HG02759 (cell line): ENCODE data around the gene METAP1.
"Not testable (repeated sequence)": the region's sequence is repeated elsewhere in the genome, so short reads cannot be mapped to it uniquely, and the experiment has no call there.

Experiments
- ATAC-seq: cut with Tn5 transposase; IDR thresholded peaks from one replicate; pipeline ENCODE4 v1.9.1; 2021; ENCODE audit warnings: mild to moderate bottlenecking, moderate library complexity; ENCODE audit not compliant: unreplicated experiment

The METAP1 gene

DNA sequence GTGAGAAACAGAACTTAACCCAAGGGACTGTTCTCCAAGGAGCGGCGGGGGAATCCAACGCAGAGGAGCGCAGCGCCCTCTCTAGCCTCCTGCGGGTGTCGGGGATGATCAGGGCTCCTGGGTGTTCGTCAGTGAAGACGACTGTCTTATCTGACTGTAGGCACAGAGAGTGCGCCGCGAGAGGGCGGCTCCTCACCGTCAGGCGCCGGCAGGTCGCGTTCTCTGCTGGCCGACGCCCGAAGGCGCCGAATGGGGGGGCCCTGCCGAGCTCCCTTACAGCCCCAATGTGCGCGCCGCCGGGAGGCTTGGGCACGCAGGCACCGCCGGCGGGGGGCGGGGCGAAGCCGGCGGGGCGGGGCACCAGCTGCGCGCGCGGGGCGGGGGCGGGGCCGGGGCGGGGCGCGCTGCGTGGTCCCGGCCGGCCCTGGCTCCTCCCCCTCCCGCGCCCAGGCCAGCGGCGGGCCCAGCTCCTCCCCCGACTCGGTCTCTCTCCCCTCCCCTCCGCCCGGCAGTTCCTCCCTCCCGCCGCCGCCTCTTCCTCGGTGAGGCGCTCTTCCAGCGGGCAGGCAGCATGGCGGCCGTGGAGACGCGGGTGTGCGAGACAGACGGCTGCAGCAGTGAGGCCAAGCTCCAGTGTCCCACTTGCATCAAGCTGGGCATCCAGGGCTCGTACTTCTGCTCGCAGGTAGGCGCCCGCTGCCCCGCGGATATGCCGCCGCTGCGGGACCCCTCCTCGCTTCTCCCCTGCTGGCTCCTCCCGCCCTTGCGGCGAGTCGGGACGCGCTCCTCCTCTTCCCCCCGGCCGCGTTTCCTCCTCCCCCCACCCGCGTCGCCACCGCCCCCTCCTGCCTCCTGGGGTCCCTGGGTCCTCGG, at the start of gene METAP1:
Gene METAP1, plus strand, starts transcription at position 539 of the 873 bp plus-strand sequence. Its CDS starts 33 bp downstream, at position 572.
- peak; percentile 89 for ATAC-seq

DNA sequence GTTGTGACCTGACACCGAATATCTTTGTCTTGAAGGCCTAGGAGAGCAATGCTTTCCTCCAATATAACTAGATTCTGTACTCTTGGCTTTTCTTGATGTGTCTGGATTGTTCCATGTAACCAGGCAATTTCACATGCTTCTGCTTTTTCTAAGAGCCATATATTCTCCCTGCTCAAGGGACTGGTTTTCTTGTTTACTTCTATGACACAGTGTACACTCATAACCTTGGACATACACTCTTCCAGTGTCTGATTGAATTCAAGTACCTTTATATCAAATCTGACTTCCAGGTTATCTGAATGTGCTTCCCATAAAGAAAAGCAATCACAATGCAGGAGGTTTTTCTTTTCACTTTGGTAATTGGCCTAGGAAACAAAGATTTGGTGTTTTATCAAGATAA, 49.2 kb upstream of the METAP1 start:
- no peak for ATAC-seq

DNA sequence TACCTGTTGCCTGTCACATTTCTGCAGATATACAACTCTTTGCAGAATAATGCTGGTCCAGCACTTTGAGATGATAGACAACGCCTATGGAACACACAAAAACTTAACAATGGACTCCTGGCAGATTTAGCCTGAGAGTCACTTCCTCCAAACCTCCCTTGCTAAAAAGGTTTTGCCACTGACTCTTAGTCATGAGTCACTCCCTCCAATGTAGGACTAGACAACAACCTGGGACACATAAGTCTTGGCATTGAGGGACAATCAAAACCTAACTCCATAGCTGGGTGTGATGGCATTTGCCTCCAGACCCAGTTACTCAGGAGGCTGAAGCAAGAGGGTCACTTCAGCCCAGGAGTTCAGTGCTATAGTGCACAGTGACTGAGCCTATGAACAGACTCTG, 44.6 kb upstream of the METAP1 start:
- ATAC-seq, result no peak

DNA sequence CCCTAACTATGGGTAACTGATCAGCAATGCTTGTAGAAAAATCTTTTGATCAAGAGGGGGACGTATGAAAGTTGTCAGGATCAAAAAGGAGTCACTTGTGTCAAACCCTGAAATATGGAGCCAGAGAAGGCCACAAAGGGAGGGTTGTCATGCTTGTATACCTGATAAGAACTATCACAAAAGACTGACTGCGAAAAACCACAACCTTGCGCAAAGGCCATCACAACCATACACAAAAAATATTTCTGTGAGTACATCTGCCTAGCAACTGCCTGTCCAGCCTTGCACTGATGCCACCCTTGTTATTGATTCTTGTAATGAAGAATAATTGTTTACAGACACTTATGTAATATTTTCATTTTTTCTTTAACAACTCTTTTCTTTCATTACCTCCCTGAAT, 43.8 kb upstream of the METAP1 start:
- ATAC-seq, result no peak

DNA sequence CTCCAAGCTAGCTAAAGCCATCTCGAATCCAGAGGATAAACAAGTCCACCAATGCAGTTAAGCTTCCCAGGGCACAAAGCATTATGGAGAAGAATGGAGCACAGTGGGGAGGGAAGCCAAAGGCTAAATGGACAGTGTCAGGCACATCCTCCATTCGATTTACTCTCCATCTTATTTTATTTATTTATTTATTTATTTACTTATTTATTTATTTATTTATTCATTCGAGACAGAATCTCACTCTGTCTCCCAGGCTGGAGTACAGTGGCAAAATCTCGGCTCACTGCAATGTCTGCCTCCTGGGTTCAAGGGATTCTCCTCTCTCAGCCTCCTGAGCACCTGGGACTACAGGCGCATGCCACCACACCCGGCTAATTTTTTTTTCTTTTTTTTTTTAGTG, 40.3 kb upstream of the METAP1 start:
- no peak for ATAC-seq

DNA sequence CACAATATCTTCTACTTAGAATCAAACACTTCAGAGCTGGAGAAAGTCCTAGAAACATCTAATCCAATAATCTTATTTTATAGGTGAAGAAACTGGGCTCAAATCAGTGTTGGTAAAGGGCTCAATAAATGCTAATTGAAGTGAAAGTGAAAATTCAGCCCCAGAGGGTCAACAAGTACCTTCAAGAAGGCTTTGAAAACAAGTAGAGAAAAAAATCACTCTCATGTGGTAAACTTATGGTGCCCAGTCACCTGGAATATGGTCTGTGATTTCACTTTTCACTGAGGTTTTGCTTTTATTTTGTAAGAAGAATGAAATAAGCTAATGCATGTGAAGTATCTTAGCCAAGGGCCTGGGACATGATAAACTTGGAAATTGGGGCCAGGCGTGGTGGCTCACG, 37.5 kb upstream of the METAP1 start:
- ATAC-seq, result no peak

DNA sequence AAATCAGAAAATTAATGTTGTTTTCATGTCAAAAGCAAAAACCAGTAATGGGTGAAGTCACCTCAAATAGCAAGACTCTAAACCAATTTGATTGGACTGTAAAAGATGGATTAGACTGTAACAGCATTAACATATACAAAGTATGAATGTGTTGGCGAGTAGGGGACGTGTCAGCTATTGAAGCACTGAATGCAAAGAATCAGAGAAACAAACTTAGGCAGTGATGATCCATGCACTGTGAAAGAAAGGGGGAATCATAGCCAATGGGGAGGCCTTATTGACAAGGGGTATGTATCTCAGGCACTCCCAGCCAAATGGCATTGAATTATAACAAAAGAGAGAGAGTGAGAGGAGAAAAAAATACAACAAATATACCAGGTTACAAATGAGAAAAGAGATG, 36.1 kb upstream of the METAP1 start:
- ATAC-seq, result no peak

DNA sequence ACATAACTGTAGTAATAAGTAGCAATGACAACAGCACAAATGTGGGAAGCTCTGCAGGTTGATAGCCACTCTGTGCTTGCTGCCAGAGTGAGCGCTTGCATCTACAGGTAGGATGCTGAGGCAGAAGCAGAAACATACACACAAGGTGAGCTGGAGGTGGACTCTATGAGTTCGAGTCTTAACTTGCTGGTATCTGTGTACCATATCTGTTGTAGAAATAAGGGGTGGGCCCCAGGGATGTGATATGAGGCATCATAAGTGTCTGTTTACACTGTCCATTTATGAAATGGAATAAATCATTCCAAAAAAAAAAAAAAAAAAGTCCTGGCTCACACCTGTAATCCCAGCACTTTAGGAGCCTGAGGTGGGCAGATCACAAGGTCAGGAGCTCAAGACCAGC, 33.8 kb upstream of the METAP1 start:
- ATAC-seq, result no peak

DNA sequence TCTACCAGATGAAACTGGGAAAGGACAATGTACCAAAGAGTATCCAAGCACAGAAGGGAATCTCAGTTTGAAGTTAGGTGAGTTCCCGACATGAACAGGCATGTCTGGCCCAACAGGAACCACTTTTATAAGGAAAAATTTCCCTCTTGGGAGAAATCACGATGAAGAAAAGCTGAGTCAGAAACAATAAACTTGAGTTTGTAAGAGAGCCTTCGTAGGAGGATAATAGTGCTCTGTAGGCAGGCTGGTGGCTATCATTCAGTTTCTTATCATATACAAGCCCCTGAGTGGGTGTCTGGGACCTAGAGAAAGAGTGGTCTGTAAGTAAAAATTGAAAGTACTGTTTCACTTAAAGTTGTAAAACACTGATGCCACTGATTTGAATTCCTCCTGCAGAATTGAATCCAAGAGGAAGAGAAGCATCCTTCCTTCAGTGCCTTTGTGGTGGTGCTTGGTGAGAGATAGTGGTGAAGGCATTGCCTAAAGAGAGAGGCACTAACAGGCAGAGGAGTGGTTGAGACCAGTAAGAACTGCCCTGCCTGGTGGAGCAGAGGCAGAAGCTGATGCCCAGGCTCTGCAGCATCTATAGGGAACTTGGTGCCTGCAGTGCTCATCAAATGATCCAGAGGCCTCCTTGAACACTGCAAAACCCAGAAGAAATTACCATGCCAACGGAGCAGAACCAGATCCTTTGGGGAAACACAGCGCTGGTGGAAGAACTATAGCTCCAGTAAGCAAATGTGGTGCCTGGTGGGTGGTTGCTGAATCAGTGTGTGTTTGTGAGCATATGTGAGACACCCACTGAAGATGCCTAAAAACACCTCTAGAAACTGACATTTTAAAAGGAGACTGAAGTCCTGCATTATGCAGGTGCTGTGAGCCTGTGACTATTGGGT, 31.7 kb upstream of the METAP1 start:
- no peak for ATAC-seq

DNA sequence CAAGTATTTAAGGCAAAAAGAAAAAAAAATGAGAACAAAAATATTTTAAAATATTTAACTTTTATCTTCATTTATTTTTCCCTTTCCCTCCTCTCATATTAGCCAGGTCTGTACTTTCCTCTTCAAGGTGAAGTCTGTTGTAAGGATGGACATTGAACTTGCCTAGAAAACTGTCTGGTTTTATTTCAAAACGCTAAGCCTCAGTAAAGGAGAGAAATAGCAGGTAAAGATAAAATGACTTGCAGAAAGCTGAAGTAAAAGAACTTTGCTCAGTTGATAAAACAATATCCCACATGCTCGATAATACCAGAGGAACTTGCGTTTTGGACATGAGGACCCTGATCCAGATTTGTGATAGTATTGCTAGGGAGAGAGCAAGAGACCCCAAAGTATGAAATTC, 28.6 kb upstream of the METAP1 start:
- ATAC-seq, result no peak

DNA sequence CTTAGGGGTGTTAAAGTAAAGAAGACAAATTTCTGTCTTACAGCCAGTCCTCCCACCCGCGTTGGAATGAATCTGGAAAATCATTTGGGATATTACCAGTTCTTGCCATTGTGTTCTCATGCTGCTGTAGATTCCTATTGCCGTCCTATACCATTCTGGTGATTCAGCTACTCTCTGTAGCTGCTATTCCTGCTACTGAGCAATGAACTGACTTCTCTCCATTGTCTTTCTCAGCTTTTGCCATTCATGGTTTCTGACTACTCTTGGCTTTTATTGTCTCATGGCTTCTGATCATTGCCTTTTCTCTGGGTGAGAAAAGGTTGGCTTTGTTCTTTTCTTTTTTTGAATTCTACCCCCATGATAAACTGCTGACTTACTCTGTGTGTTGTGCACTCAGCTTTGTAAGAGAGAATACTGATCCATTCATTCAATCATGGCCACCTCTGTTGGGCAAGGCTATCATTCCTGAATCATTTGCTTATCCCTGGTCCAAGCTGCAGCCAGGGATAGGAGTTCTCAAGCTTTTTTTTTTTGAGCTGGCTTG, 27.7 kb upstream of the METAP1 start:
- no peak for ATAC-seq

DNA sequence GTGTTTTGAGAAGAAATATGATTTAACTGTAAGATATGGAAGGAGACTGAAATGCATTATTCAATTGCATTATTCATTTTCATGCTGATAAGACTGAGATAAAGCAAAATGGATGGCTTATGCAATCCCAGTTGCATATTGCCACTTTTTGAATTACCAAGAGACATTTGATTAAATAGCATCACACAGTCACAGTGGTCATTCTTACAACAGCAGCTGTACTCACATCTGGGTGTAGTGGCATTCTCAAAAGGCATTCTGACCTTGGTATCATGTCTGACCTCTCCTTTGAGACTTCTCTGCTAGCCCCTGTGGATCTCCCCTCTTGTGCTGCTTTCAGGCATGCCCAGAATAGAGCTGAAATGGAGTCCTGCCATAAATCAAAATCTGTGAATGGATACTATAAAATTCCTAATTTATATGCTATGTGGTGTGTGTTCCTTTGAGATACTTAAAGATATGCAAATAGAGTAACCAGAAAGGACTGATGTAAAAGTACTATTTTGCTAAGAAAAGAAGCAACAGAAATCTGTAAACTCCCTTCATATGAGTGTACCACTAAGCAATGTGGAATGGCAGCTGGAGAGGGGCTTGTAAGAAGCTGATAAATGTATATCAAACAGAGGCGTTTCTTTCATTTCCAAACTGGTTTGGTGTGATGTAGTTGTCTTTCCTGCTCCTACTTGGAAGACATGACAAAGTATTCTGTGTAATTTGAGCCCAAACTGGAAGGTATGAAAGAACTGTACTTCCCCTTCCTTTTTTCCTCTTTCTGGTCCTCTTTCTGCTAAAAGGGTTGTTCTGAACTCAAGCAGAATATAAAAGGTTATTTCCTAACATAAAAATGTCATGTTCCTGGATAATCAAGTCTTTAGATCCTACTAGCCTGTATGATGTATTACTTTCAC, 25.4 kb upstream of the METAP1 start:
- ATAC-seq, result no peak

DNA sequence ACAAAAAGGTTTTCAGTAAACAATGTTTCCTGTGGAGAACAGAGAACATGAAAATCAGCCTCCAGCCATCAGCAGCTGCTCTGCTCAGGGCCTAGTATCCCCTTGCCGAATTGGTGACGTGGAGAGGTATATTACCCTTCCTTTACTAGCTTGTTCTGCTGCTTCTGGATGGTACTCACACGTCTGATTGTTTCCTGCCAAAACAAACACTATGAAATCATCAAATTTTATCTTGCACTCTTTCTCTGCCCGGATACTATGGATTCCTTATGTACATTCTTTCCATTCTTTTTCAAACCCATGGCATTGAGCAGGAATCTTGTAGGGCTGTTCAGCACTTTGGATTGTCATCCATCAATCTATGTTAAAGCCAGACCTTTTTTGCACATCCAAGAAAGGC, 18.8 kb upstream of the METAP1 start:
- no peak for ATAC-seq

DNA sequence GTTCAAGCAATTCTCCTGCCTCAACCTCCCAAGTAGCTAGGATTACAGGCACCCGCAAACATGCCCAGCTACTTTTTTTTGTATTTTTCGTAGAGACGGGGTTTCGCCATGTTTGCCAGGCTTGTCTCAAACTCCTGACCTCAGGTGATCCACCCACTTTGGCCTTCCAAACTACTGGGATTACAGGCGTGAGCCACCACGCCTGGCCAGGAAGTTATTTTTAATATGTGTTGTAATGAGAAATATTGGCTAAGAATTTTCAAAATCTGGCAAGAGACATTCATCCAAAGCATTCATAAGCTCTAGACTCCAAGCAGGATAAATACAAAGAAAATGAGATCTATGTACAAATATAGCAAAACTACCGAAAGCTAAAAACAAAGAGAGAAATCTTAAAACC, 18.0 kb upstream of the METAP1 start:
- no peak for ATAC-seq

DNA sequence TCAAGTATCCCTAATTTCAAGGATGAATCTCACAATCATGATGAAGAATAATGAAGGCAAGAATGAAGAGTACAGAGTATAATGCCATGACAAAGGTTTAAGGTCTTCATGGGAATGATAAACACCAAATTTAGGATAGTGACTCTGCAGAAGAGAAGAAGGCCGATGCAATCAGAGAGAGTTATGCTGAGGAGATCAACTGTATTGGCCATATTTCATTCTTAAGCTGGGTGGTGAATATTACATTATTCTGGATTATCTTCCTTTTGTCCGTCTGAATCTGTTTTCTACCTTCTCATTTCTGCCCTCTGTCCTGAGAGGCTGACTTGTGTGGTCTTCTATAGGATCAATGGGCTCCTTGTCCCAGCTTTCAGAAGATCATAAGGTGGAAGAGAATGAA, 7.8 kb upstream of the METAP1 start:
- ATAC-seq, result no peak

DNA sequence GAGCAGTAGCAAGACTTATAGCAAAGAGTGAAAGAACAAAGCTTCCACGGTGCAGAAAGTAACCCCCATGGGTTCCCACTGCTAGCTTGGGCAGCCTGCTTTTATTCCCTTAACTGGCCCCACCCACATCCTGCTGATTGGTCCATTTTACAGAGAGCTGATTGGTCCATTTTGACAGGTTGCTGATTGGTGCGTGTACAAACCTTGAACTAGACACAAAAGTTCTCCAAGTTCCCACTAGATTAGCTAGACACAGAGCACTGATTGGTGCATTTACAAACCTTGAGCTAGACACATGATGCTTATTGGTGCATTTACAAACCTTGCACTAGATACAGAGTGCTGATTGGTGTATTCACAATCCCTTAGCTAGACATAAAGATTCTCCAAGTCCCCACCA, 2.7 kb upstream of the METAP1 start:
- not testable (repeated sequence) for ATAC-seq

DNA sequence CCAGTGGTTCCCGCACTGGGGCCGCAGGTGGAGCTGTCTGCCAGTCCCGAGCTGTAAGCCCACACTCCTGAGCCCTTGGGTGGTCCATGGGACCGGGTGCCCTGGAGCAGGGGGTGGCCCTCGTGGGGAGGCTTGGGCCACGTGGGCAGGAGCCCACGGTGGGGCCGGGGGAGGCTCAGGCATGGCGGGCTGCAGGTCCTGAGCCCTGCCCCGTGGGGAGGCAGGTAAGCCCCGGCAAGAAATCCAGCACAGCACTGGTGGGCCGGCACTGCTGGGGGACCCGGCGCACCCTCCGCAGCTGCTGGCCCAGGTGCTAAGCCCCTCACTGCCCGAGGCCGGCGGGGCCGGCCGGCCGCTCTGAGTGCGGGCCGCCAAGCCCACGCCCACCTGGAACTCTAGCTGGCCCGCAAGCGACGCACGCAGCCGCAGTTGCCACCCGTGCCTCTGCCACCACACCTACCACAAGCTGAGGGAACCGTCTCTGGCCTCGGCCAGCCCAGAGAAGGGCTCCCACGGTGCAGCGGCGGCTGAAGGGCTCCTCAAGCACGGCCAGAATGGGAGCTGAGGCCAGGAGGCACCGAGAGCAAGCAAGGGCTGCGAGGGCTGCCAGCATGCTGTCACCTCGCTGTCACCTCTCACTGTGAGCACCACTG, 2.0 kb upstream of the METAP1 start:
- ATAC-seq, result no peak

DNA sequence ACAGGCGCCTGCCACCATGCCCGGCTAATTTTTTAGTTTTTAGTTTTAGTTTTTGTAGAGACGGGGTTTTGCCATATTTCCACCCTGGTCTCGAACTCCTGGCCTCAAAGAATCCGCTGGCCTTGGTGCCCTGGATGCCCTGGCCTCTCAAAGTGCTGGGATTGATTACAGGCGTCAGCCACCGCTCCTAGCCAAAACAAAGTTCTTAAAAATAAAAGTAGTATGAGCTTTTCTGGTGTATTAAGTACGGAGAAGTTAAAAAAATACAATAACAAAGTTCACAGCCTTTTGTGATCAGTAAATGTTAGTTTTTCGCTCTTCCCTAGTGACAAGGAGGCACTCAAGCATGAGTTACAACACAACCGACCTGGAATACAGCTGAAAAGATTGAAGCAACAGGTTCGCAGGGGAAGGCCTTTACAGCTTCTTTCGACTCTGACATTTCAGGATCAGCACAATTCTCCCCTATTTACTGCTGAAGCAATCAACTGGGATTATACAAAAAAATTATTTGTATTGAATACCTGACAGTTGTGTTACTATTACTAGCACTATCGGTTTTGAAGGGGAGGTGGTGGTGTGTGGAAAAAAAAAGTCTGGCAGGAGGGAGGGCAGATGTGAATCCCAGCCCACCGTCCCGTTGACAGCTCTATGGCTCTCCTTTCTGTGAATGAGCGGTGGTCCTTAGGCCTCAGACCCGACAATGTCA, 893 bp upstream of the METAP1 start:
- ATAC-seq, result no peak

DNA sequence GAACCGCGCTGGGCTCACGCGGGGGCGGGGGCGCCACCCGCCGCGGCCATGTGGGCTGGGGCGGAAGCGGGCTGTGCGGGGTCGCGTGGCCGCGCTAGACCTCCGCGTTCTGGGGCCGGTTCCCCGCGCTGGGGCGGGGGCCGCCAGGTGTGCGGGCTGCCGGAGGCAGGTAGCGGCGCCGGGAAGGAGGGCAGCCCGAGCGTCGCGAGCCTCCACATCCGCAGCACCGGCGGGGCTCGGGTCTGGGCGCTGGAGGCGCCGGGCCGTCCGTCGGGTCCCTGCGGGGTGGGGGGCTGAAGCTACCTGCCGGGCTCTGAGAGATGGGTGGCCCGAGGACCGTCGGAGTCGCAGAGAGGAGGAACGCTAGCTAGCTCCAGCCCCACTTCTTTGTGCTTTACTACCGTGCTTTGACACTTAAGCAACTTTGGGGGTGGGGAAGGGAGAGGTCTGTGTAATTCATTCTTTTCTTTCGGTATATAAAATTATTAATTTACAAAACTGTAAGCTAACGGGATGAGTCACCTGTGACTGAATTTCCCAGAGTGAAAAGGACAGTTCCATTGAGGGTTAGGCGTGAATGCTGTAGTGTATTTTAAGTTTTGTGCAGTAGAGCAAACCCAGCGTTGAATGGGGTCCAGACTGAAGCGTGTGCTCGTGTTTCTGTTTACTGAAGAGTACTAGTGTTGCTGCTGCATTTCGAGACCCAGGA, 689 bp downstream of the METAP1 start:
- ATAC-seq, result peak; percentile 9
